Trophoblast cell (in vitro differentiated cells and primary cell): Measurements from ENCODE around the gene ATP1B3.
A peak's percentile ranks its signal among the peaks of the same experiment; 100 is the strongest.
"Not testable (repeated sequence)": the region's sequence is repeated elsewhere in the genome, so short reads cannot be mapped to it uniquely, and the experiment has no call there.

Source experiments
- DNase-seq, 2 donors: peaks; one replicate each; pipeline ENCODE4 v3.0.0-alpha.2; 2016
- H2AFZ ChIP-seq: 2 replicates; pipeline ENCODE4 v1.6.1; 2013; ENCODE audit warnings: low read length, moderate library complexity, mild to moderate bottlenecking; ENCODE audit not compliant: insufficient read depth, poor library complexity
- H2AK5ac ChIP-seq: 2 replicates; pipeline ENCODE4 v1.6.1; 2013; ENCODE audit warnings: mild to moderate bottlenecking, low read length
- H2BK120ac ChIP-seq: 2 replicates; pipeline ENCODE4 v1.6.1; 2013; ENCODE audit warnings: low read length, mild to moderate bottlenecking, moderate library complexity; ENCODE audit not compliant: insufficient read depth, poor library complexity
- H2BK12ac ChIP-seq: 2 replicates; pipeline ENCODE4 v1.6.1; 2013; ENCODE audit warnings: mild to moderate bottlenecking, low read length, moderate library complexity
- H2BK5ac ChIP-seq: 2 replicates; pipeline ENCODE4 v1.6.1; 2013; ENCODE audit warnings: low read length, low read depth, moderate library complexity, mild to moderate bottlenecking; ENCODE audit not compliant: poor library complexity
- H3K14ac ChIP-seq: 2 replicates; pipeline ENCODE4 v1.6.1; 2013; ENCODE audit warnings: mild to moderate bottlenecking, low read length
- H3K18ac ChIP-seq: 2 replicates; pipeline ENCODE4 v1.6.1; 2013; ENCODE audit warnings: mild to moderate bottlenecking, low read length
- H3K23ac ChIP-seq: 2 replicates; pipeline ENCODE4 v1.6.1; 2013; ENCODE audit warnings: low read length
- H3K27ac ChIP-seq: 2 replicates; pipeline ENCODE4 v1.5.1; 2013; ENCODE audit warnings: low read depth, mild to moderate bottlenecking, inconsistent platforms, low read length, moderate library complexity
- H3K27me3 ChIP-seq: 2 replicates; pipeline ENCODE4 v1.6.1; 2013; ENCODE audit warnings: inconsistent platforms, mild to moderate bottlenecking, low read length, moderate library complexity; ENCODE audit not compliant: insufficient read depth
- H3K36me3 ChIP-seq, 2 experiments: 1 replicate in 1 of 2; 2 replicates in 1 of 2; pipeline ENCODE4 v1.6.1; 2013; ENCODE audit warnings: low read length in 2 of 2, mild to moderate bottlenecking in 2 of 2, moderate library complexity in 1 of 2; ENCODE audit not compliant: insufficient read depth in 2 of 2, control insufficient read depth in 1 of 2
- H3K4ac ChIP-seq: 2 replicates; pipeline ENCODE4 v1.6.1; 2013; ENCODE audit warnings: low read depth, mild to moderate bottlenecking, low read length, moderate library complexity
- H3K4me1 ChIP-seq, 2 experiments: 1 replicate in 1 of 2; 2 replicates in 1 of 2; pipeline ENCODE4 v1.6.1; 2013; ENCODE audit warnings: low read length in 2 of 2, mild to moderate bottlenecking in 2 of 2, moderate library complexity in 1 of 2; ENCODE audit not compliant: insufficient read depth in 2 of 2, control insufficient read depth in 1 of 2
- H3K4me2 ChIP-seq: 2 replicates; pipeline ENCODE4 v1.6.1; 2013; ENCODE audit warnings: inconsistent platforms, mild to moderate bottlenecking, low read length, moderate library complexity
- H3K4me3 ChIP-seq: 2 replicates; pipeline ENCODE4 v1.5.1; 2013; ENCODE audit warnings: mild to moderate bottlenecking, low read depth, low read length, inconsistent platforms
- H3K79me1 ChIP-seq: one replicate; pipeline ENCODE4 v1.6.1; 2013; ENCODE audit warnings: low read length
- H3K79me2 ChIP-seq: 2 replicates; pipeline ENCODE4 v1.6.1; 2013; ENCODE audit warnings: low read length, mild to moderate bottlenecking; ENCODE audit not compliant: control insufficient read depth, insufficient read depth, poor library complexity
- H3K9ac ChIP-seq: 2 replicates; pipeline ENCODE4 v1.6.1; 2013; ENCODE audit warnings: mild to moderate bottlenecking, low read length
- H3K9me3 ChIP-seq: 2 replicates; pipeline ENCODE4 v1.6.1; 2013; ENCODE audit warnings: low read depth, mild to moderate bottlenecking, control low read depth, inconsistent platforms, low read length; ENCODE audit not compliant: insufficient read depth
- H4K12ac ChIP-seq: 2 replicates; pipeline ENCODE4 v1.6.1; 2013; ENCODE audit warnings: low read depth, mild to moderate bottlenecking, low read length, moderate library complexity
- H4K8ac ChIP-seq: 2 replicates; pipeline ENCODE4 v1.6.1; 2013; ENCODE audit warnings: low read depth, mild to moderate bottlenecking, low read length, moderate library complexity
- H4K91ac ChIP-seq: one replicate; pipeline ENCODE4 v1.6.1; 2013; ENCODE audit warnings: low read depth, mild to moderate bottlenecking, low read length, moderate library complexity
- WGBS: extraction: QIAGEN DNeasy Blood & Tissue Kit; methylation state at CpG from one replicate; pipeline ENCODE4 v1.1.7; 2013; ENCODE audit warnings: missing lambda C conversion rate; ENCODE audit not compliant: insufficient read length, insufficient coverage; ENCODE audit errors: extremely low coverage; 5-methylcytosine and 5-hydroxymethylcytosine counted together

Gene ATP1B3

DNA sequence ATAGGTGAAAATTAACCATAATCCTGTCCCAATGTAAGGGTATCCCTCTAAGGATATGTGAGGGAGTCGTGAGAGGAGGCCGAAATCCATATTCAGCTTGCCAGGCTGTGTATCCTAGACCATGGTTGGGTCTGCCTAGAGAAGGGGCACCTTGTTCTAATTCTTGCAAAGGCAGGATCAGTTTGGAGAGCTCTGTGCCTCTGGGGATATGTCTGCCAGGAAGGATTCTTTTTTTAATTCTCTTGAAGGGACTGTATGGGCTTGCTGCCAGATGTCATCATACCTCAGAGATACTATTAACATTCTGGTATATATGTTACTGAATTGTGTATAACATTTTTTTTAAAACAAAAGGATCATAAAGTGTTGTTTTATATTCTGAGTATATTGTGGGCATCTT, 2.4 kb downstream of the ATP1B3 start:
- Histone ChIP-seq H2BK12ac (no peak overlapping the region), H3K23ac (no peak overlapping the region), H3K4me2 (peak overlapping the region; percentile 24), H4K12ac (no peak overlapping the region), H3K18ac (no peak overlapping the region), H3K14ac (no peak overlapping the region), H2BK5ac (no peak overlapping the region), H3K4me1 (peaks cover 0 to 5% of the 10 kb centered on the region in 2 experiments), H3K4ac (peak overlapping the region; percentile 86), H4K8ac (no peak overlapping the region), H2AK5ac (no peak overlapping the region), H3K27me3 (no peaks in the 10 kb centered on the region), H3K9ac (no peak overlapping the region), H3K36me3 (peaks cover 0 to 2% of the 10 kb centered on the region in 2 experiments), H2BK120ac (no peak overlapping the region), H3K79me1 (peaks cover 14% of the 10 kb centered on the region), H3K79me2 (peaks cover 13% of the 10 kb centered on the region), H3K9me3 (no peaks in the 10 kb centered on the region), H4K91ac (no peak overlapping the region), H3K27ac (no peak overlapping the region), H3K4me3 (no peak overlapping the region), H2AFZ (no peak overlapping the region)
- DNase-seq: no peak
- WGBS: no CpG with 5 or more reads among the region's 2 CpGs

DNA sequence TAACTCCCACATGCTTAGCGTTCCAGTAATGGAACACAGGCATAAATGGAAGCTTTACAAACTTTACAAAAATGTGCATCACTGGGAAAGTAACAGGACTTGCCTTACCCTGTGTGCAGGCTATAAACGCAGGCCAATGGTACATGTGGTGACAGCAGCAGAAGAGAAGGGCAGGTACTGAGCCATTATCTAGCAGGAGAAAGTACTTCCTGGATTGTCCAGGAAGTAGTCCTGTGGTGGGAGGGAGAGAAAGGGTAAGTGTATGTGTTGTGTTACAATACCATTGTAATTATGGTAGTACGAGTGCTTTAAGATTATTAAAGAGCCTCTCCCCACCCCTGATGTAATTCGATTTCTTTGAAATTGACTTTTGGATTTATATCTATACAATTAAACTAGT, 5.3 kb downstream of the ATP1B3 start:
- no CpG with 5 or more reads among the region's 4 CpGs for WGBS
- H3K4me1 ChIP-seq: peaks cover 0 to 5% of the 10 kb centered on the region in 2 experiments
- no peak overlapping the region for H2AK5ac ChIP-seq
- no peaks in the 10 kb centered on the region for H3K9me3 ChIP-seq
- H3K27me3 ChIP-seq: no peaks in the 10 kb centered on the region
- peaks cover 2 to 4% of the 10 kb centered on the region in 2 experiments for H3K36me3 ChIP-seq
- H3K14ac ChIP-seq: no peak overlapping the region
- H3K9ac ChIP-seq: no peak overlapping the region
- no peak overlapping the region for H2AFZ ChIP-seq
- H2BK12ac ChIP-seq: no peak overlapping the region
- no peak overlapping the region for H3K18ac ChIP-seq
- peaks cover 11% of the 10 kb centered on the region for H3K79me2 ChIP-seq
- no peak overlapping the region for H2BK120ac ChIP-seq
- DNase-seq: no peak
- peaks cover 6% of the 10 kb centered on the region for H3K79me1 ChIP-seq
- H4K8ac ChIP-seq: no peak overlapping the region
- H4K91ac ChIP-seq: no peak overlapping the region
- H4K12ac ChIP-seq: no peak overlapping the region
- no peak overlapping the region for H3K4me3 ChIP-seq
- no peak overlapping the region for H3K23ac ChIP-seq
- no peak overlapping the region for H2BK5ac ChIP-seq
- H3K27ac ChIP-seq: no peak overlapping the region
- no peak overlapping the region for H3K4me2 ChIP-seq
- H3K4ac ChIP-seq: peak overlapping the region; percentile 53

DNA sequence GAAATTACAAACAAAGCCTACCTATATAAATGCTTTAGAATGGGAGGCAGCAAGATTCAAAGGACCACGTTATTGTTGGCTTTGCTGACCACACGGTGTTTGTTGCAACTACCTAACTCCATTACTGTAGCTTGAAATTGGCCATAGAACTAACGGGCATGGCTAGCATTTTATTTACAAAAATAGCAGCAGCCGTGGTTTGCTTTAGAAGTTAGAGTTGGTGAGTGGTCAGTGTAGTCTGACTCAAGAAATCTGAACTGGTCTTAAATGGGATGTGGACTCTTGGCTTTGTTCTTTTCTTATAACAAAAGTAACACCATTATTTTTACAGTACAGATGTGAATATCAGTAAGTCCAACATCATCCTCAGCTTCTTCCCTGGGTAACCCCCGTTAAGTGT, 10.6 kb downstream of the ATP1B3 start:
- Histone ChIP-seq H3K18ac (no peak overlapping the region), H3K4ac (peak overlapping the region; percentile 47), H4K12ac (no peak overlapping the region), H2BK12ac (no peak overlapping the region), H3K14ac (no peak overlapping the region), H3K4me1 (no peaks in the 10 kb centered on the region), H3K9me3 (no peaks in the 10 kb centered on the region), H2AFZ (no peak overlapping the region), H3K9ac (no peak overlapping the region), H3K27me3 (no peaks in the 10 kb centered on the region), H3K79me2 (no peaks in the 10 kb centered on the region), H2BK120ac (no peak overlapping the region), H4K91ac (no peak overlapping the region), H3K4me2 (no peak overlapping the region), H2BK5ac (no peak overlapping the region), H2AK5ac (no peak overlapping the region), H3K4me3 (no peak overlapping the region), H3K36me3 (peaks cover 2 to 4% of the 10 kb centered on the region in 2 experiments), H3K79me1 (no peaks in the 10 kb centered on the region), H3K27ac (no peak overlapping the region), H4K8ac (no peak overlapping the region), H3K23ac (no peak overlapping the region)
- DNase-seq: no peak
- WGBS: no CpG with 5 or more reads among the region's 5 CpGs

DNA sequence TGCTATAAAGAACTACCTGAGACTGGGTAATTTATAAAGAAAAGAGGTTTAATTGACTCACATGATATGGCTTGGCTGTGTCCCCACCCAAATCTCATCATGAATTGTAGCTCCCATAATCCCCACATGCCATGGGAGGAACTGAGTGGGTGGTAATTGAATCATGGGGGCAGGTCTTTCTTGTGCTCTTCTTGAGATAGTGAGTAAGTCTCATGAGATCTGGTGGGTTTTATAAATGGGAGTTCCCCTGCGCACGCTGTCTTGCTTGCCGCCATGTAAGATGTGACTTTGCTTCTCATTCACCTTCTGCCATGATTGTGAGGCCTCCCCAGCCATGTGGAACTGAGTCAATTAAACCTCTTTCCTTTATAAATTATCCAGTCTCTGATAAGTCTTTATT, 12.1 kb downstream of the ATP1B3 start:
- H3K9ac ChIP-seq, H2BK120ac ChIP-seq, H3K27ac ChIP-seq, H3K14ac ChIP-seq, H3K4me3 ChIP-seq, H4K91ac ChIP-seq, H4K8ac ChIP-seq, H3K27me3 ChIP-seq, H3K79me2 ChIP-seq, H3K36me3 ChIP-seq, H2AFZ ChIP-seq, H3K4ac ChIP-seq, H3K79me1 ChIP-seq, H3K4me1 ChIP-seq, H2AK5ac ChIP-seq, H2BK5ac ChIP-seq, H3K9me3 ChIP-seq, H3K18ac ChIP-seq, H3K23ac ChIP-seq, DNase-seq, H2BK12ac ChIP-seq, H3K4me2 ChIP-seq, H4K12ac ChIP-seq: not testable (repeated sequence)
- no CpG with 5 or more reads among the region's 3 CpGs for WGBS
